Ovary (tissue), 3 donors: ENCODE results near the gene POMGNT1.

Experiments used
- POLR2A ChIP-seq: fragments of 450-650 bp; IDR thresholded peaks from one replicate; pipeline ENCODE4 v1.6.1; 2017; ENCODE audit warnings: antibody characterized with exemption, mild to moderate bottlenecking, moderate library complexity
- TF ChIP-seq, protein P1 (sequence below), 3 donors: fragments of 450-650 bp in 2 of 3; fragments of 200-600 bp in 1 of 3; IDR thresholded peaks; one replicate each; pipeline versions ENCODE4 v1.5.1 to v1.8.0; 2016 to 2022; ENCODE audit warnings: antibody characterized with exemption in 3 of 3, mild to moderate bottlenecking in 1 of 3
- donor health status: DM: no; HTN: no; CAD: no.

DNA sequence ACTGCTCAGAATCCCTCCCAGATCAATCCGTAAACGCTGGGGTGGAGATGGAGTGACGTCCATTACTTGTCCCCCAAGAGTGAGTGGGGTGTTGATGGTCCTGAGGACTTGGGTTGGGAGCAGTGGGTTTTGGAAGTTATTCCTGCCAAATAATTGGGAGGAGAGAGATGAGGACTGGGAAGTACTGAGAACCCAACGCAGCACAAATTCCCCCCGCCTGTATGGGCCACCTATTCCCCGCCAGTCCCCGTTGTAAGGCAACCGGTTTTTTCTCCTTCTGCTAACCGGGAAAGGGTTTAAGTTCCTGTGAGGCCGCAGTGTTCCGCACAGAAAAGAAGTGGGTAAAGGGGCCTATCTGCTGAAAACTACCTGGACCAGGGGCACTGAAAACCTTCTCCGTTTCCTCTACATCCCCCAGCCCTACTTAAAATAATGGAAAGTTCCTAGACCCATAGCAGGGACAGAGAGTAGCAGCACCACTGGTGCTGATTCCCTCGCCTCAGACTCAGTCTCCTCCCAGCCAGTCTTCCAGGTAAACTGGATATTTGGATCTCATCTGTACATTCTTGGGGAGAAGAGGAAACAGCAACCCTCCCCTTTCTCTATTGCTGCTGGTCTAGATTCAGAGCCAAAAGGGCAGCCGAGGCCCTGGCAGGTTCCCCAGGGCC, 5.6 kb upstream of the POMGNT1 start:
- no peak for TF ChIP-seq POLR2A
- TF ChIP-seq, protein P1, sequence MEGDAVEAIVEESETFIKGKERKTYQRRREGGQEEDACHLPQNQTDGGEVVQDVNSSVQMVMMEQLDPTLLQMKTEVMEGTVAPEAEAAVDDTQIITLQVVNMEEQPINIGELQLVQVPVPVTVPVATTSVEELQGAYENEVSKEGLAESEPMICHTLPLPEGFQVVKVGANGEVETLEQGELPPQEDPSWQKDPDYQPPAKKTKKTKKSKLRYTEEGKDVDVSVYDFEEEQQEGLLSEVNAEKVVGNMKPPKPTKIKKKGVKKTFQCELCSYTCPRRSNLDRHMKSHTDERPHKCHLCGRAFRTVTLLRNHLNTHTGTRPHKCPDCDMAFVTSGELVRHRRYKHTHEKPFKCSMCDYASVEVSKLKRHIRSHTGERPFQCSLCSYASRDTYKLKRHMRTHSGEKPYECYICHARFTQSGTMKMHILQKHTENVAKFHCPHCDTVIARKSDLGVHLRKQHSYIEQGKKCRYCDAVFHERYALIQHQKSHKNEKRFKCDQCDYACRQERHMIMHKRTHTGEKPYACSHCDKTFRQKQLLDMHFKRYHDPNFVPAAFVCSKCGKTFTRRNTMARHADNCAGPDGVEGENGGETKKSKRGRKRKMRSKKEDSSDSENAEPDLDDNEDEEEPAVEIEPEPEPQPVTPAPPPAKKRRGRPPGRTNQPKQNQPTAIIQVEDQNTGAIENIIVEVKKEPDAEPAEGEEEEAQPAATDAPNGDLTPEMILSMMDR (IDR thresholded peaks at IDR 0.05) = no peak
